GM23248 (cell line): Measurements from ENCODE around the gene SLC25A18.

Source experiments
- EZH2 ChIP-seq: fragments of 200-600 bp; sonication (generic); IDR thresholded peaks from 2 replicates; pipeline ENCODE4 v1.6.1; 2018; ENCODE audit warnings: antibody characterized with exemption, mild to moderate bottlenecking; ENCODE audit not compliant: insufficient read depth, poor library complexity, severe bottlenecking
- EZH2phosphoT487 ChIP-seq: fragments of 200-600 bp; sonication (generic); IDR thresholded peaks from 2 replicates; pipeline ENCODE4 v1.6.1; 2018; ENCODE audit warnings: antibody characterized with exemption, moderate library complexity, mild to moderate bottlenecking, low read depth; ENCODE audit not compliant: insufficient read depth

DNA sequence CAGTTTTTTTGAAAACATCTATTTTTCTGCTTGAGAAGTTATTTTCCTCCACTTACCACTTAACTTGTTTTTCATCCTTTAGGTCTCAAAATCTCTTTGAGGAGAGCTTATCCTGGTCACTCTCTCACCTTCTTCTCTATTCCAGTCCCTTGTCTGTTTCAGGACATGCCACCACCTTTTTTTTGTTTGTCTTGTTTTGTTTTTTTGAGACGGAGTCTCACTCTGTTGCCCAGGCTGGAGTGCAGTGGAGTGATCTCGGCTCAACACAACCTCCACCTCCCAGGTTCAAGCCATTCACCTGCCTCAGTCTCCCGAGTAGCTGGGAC lies 70.7 kb downstream of the SLC25A18 start:
- TF ChIP-seq EZH2phosphoT487 (no peak), EZH2 (no peak)
